OCI-LY3 (cell line): Measurements from ENCODE around the gene LYPD6B.

Experiments used
- EZH2phosphoT487 ChIP-seq: fragments of 200-600 bp; shearing (Covaris generic); IDR thresholded peaks from 2 replicates; pipeline ENCODE4 v1.6.1; 2018; ENCODE audit warnings: antibody characterized with exemption, mixed run types, low read depth
- TF ChIP-seq, protein P1 (sequence below): fragments of 200-600, 300-600 bp; sonication (generic); IDR thresholded peaks from 2 replicates; pipeline ENCODE4 v1.5.1; 2014; ENCODE audit warnings: antibody characterized with exemption, low read length, low read depth

DNA sequence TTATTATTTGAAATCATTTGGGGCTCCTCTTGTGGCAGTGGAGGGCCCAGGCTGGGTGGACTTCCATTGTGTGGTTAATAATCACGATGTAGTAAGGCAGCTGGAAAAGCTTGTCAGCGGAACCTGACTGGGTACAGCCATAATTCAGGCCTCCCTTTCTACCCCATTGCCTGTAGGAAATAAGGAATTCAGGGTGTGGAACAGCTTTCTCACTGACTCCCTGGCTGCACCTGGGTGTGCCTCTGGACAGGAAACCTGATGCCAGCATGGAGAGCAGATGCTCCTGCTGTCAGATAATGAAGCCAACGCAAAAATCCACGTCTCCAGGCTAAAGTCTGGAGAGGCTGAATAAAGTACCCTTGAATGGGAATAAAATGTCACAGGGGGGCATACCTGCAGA is 44.2 kb downstream of the LYPD6B start:
- TF ChIP-seq, protein P1, sequence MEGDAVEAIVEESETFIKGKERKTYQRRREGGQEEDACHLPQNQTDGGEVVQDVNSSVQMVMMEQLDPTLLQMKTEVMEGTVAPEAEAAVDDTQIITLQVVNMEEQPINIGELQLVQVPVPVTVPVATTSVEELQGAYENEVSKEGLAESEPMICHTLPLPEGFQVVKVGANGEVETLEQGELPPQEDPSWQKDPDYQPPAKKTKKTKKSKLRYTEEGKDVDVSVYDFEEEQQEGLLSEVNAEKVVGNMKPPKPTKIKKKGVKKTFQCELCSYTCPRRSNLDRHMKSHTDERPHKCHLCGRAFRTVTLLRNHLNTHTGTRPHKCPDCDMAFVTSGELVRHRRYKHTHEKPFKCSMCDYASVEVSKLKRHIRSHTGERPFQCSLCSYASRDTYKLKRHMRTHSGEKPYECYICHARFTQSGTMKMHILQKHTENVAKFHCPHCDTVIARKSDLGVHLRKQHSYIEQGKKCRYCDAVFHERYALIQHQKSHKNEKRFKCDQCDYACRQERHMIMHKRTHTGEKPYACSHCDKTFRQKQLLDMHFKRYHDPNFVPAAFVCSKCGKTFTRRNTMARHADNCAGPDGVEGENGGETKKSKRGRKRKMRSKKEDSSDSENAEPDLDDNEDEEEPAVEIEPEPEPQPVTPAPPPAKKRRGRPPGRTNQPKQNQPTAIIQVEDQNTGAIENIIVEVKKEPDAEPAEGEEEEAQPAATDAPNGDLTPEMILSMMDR: no peak
- no peak for TF ChIP-seq EZH2phosphoT487
